Mesodermal cell (in vitro differentiated cells): ENCODE results near the gene FBXL7.

Experiments
- H3K27ac ChIP-seq: 2 replicates; pipeline ENCODE4 v1.7.0; 2013; ENCODE audit warnings: mild to moderate bottlenecking, low read depth, low read length, moderate library complexity; ENCODE audit not compliant: severe bottlenecking
- H3K36me3 ChIP-seq: 2 replicates; pipeline ENCODE4 v1.7.1; 2013; ENCODE audit warnings: mild to moderate bottlenecking, low read length, moderate library complexity; ENCODE audit not compliant: control insufficient read depth, insufficient read depth
- H3K4me1 ChIP-seq: one replicate; pipeline ENCODE4 v1.7.1; 2013; ENCODE audit warnings: mild to moderate bottlenecking, low read length; ENCODE audit not compliant: insufficient read depth, control insufficient read depth, poor library complexity, severe bottlenecking
- H3K4me3 ChIP-seq: 2 replicates; pipeline ENCODE4 v1.7.0; 2013; ENCODE audit warnings: low read length, control low read depth, mild to moderate bottlenecking; ENCODE audit not compliant: insufficient read depth, poor library complexity, severe bottlenecking; ENCODE audit errors: extremely low read depth
- H3K9me3 ChIP-seq: 2 replicates; pipeline ENCODE4 v1.7.1; 2013; ENCODE audit warnings: mild to moderate bottlenecking, low read length, moderate library complexity; ENCODE audit not compliant: control insufficient read depth
- WGBS, 2 experiments: methylation state at CpG; one replicate each; pipeline ENCODE4 v1.1.5; 2013; ENCODE audit warnings: missing lambda C conversion rate in 2 of 2; ENCODE audit not compliant: insufficient coverage in 2 of 2; 5-methylcytosine and 5-hydroxymethylcytosine counted together

Gene FBXL7

DNA sequence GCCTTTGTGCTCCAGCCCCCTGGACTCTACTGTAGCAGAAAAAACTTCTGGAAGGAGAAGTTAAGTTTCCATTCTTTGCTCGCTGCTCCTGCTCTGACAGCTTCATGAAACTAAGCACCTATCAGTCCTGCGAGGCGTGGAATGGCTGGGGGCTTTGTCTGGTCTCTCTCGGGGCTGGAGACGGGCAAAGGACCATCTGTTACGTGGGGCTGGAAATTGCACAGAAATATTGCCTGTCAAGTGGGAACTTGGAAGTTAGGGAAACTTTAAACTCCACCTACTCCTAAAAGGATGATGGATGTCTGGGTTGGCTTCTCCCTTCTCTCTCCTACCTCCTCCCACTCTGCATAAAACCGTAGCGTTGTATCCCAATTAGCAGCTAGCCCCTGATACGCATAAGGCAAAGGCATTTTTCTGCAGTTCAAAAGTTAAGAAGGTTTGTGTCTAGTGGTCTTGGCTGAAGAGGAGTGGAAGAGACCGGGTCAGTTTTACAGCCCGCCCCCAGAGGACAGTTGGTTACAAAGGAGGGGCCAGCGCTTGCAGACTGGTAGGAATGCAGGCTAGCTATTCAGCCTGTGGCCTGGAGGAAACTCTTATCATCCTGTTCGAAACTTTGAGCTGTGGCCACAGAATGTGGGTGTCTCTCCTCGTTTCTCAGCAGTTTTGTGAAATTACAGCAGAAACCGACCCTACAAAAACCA is 1.3 kb downstream of the FBXL7 start:
- peak overlapping the region; percentile 71 for H3K4me3 ChIP-seq
- no peaks in the 10 kb centered on the region for H3K9me3 ChIP-seq
- H3K4me1 ChIP-seq = peaks cover 4% of the 10 kb centered on the region
- H3K36me3 ChIP-seq = peaks cover 24% of the 10 kb centered on the region
- peak overlapping the region; percentile 70 for H3K27ac ChIP-seq
- WGBS, 2 experiments = 1% methylated on average over 6 to 7 of the region's 15 CpGs

DNA sequence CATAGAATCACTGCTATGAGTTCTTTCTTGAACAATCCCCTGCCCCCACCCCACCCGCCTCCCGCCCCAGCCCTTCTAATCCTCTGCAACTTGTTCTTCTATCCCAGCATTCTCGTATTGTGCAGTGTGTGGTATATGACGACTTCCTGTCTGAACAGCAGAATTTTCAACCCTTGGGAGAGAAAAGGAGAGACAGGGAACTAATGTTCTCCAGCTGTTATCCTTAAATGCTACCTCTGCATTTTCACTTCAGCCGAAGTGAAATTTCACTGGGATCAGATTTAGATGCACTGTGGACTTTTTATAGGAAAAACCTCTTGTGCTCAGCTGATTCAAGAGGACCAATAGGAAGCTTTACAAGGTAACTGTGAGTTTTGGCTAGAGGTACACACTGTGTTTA is 2.2 kb downstream of the FBXL7 start:
- H3K36me3 ChIP-seq = peaks cover 28% of the 10 kb centered on the region
- H3K27ac ChIP-seq = peak overlapping the region; percentile 70
- WGBS, 2 experiments = 100% methylated on average over 1 of the region's 5 CpGs; no CpG with 5 or more reads in 1 of the 2 experiments
- H3K9me3 ChIP-seq = no peaks in the 10 kb centered on the region
- peaks cover 4% of the 10 kb centered on the region for H3K4me1 ChIP-seq
- H3K4me3 ChIP-seq = peak overlapping the region; percentile 71

DNA sequence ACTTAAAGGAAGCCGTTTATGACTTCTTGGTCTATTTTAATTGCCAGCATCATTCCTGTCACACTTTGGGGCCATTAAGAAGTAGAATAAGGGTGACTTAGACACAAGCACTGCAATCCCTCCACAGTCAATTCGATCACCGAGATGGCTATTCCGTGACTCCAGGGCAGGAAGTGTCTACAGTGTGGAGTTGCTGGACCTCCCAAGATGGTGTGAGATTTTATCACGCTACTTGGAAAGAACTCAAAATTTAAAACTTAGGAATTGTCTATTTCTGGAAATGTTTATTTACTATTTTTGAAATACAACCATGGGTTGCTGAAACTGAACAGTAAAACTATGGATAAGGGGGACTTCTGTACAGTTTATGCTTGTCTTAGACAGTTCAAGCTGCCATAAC is 6.2 kb downstream of the FBXL7 start:
- peaks cover 28% of the 10 kb centered on the region for H3K36me3 ChIP-seq
- H3K9me3 ChIP-seq = no peaks in the 10 kb centered on the region
- WGBS, 2 experiments = 91% methylated on average over 3 of the region's 5 CpGs; no CpG with 5 or more reads in 1 of the 2 experiments
- no peak overlapping the region for H3K27ac ChIP-seq
- H3K4me3 ChIP-seq = no peak overlapping the region
- peaks cover 4% of the 10 kb centered on the region for H3K4me1 ChIP-seq

DNA sequence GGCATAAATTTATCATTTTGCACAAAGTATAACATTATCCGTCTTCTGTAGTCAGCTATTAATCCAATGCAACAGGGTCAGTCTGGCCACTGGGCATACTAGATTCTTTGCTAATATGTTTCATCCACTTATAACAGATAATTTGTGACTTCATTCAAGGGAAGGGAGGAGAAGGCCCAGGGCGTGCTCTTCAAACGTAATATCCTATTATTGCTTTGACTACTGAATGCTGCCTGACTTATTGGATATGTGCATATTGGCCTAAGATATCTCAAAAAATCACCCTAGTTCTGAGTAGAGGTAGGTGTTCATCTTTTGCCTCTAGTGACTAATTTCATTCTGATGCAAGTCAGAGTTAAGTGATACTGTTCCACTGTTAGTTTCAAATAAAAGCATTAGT is 6.9 kb downstream of the FBXL7 start:
- Histone ChIP-seq H3K36me3 (peaks cover 28% of the 10 kb centered on the region), H3K4me1 (peaks cover 2% of the 10 kb centered on the region), H3K9me3 (no peaks in the 10 kb centered on the region), H3K27ac (no peak overlapping the region), H3K4me3 (no peak overlapping the region)
- WGBS, 2 experiments = 100% methylated on average over 1 of the region's 3 CpGs; no CpG with 5 or more reads in 1 of the 2 experiments

- no peaks in the 10 kb centered on the region for H3K9me3 ChIP-seq
- no peak overlapping the region for H3K27ac ChIP-seq
- H3K4me1 ChIP-seq = no peaks in the 10 kb centered on the region
- H3K36me3 ChIP-seq = peaks cover 21% of the 10 kb centered on the region
- no CpG with 5 or more reads among the region's 1 CpG for WGBS, 2 experiments
- no peak overlapping the region for H3K4me3 ChIP-seq
Measured at GRCh38 chr5:15510092-15510491, 10.1 kb downstream of the FBXL7 start.

- no peaks in the 10 kb centered on the region for H3K4me1 ChIP-seq
- H3K27ac ChIP-seq = no peak overlapping the region
- no peak overlapping the region for H3K4me3 ChIP-seq
- H3K9me3 ChIP-seq = no peaks in the 10 kb centered on the region
- WGBS, 2 experiments = no CpG with 5 or more reads among the region's 3 CpGs
- peaks cover 16% of the 10 kb centered on the region for H3K36me3 ChIP-seq
Measured at GRCh38 chr5:15510831-15511230, 10.9 kb downstream of the FBXL7 start.

GRCh38 chr5:15513431-15513830 is 13.5 kb downstream of the FBXL7 start:
- 100% methylated on average over 1 of the region's 2 CpGs; no CpG with 5 or more reads in 1 of the 2 experiments for WGBS, 2 experiments
- Histone ChIP-seq H3K4me1 (no peaks in the 10 kb centered on the region), H3K36me3 (peaks cover 15% of the 10 kb centered on the region), H3K4me3 (no peak overlapping the region), H3K9me3 (no peaks in the 10 kb centered on the region), H3K27ac (no peak overlapping the region)

DNA sequence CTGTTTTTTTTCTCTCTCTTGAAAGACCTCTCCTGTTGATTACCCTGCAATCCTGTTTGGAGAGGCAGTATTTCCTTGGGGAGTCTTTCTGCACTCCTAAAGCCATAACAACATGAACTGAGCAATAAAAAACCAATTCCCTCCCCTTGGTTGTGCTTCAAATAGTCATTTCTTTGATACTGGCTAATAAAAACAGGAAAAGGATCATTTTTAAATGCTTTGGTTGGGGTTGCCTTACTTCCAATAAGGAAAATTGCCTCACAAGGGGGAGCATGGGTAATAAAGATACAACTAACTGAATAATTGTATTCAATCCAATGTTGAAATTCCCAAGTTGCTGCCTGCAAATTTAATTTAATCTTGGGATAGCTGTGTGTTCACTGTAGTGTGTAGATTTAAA is 13.9 kb downstream of the FBXL7 start:
- Histone ChIP-seq H3K9me3 (no peaks in the 10 kb centered on the region), H3K36me3 (peaks cover 15% of the 10 kb centered on the region), H3K27ac (no peak overlapping the region), H3K4me1 (no peaks in the 10 kb centered on the region), H3K4me3 (no peak overlapping the region)

GRCh38 chr5:15515229-15515628 is 15.2 kb downstream of the FBXL7 start:
- peaks cover 15% of the 10 kb centered on the region for H3K36me3 ChIP-seq
- H3K9me3 ChIP-seq = no peaks in the 10 kb centered on the region
- WGBS, 2 experiments = 100% methylated on average over 1 of the region's 1 CpG; no CpG with 5 or more reads in 1 of the 2 experiments
- H3K4me1 ChIP-seq = no peaks in the 10 kb centered on the region
- no peak overlapping the region for H3K27ac ChIP-seq
- H3K4me3 ChIP-seq = no peak overlapping the region

DNA sequence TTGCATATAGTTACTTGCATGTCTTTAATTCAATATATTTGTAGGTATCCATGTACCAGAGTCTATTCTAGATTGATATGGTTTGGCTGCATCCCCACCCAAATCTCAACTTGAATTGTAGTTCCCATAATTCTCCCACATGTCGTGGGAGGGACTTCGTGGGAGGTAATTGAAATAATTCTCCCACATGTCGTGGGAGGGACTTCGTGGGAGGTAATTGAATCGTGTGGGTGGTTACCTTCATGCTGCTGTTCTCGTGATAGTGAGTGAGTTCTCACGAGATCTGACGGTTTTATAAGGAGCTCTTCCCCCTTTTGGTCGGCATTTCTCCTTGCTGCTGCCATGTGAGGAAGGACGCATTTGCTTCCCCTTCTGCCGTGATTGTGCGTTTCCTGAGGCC is 16.5 kb downstream of the FBXL7 start:
- Histone ChIP-seq H3K9me3 (no peaks in the 10 kb centered on the region), H3K36me3 (peaks cover 15% of the 10 kb centered on the region), H3K27ac (no peak overlapping the region), H3K4me1 (peaks cover 3% of the 10 kb centered on the region), H3K4me3 (no peak overlapping the region)
- WGBS, 2 experiments = 91 to 94% methylated on average over 7 to 9 of the region's 12 CpGs

DNA sequence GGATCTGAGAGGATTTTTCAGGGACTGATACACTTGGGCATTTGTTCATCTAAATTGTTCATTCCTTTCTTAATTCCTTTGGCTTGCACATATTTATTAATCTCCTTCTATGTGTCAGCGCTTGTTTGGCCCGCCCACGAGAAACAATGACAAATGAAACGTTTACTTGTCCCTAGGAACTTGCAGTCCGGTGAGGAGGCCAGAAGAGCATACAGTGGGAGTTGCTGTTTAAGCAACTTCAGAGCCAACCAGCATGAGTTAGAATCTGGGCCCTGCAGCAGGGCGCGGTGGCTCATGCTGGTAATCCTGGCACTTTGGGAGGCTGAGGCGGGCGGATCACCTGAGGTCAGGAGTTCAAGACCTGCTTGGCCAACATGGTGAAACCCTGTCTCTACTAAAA is 18.8 kb downstream of the FBXL7 start:
- WGBS, 2 experiments = 93 to 97% methylated on average over 8 of the region's 9 CpGs
- peaks cover 7% of the 10 kb centered on the region for H3K4me1 ChIP-seq
- peaks cover 15% of the 10 kb centered on the region for H3K36me3 ChIP-seq
- no peaks in the 10 kb centered on the region for H3K9me3 ChIP-seq
- no peak overlapping the region for H3K4me3 ChIP-seq
- H3K27ac ChIP-seq = no peak overlapping the region
